Esophagus squamous epithelium (tissue), 4 donors: Measurements from ENCODE around the gene NECTIN2.

Source experiments
- POLR2A ChIP-seq, 4 donors: fragments of 450-650 bp; IDR thresholded peaks; one replicate each; pipeline ENCODE4 v1.6.1; 2017; ENCODE audit warnings: antibody characterized with exemption in 4 of 4, mild to moderate bottlenecking in 4 of 4, moderate library complexity in 3 of 4
- TF ChIP-seq, protein P1 (sequence below), 6 experiments: fragments of 450-650 bp in 4 of 6; fragments of 200-600 bp in 2 of 6; sonication (generic) in 2 of 6; IDR thresholded peaks; one replicate each; pipeline ENCODE4 v1.5.1; 2016 to 2019; ENCODE audit warnings: antibody characterized with exemption in 6 of 6, mild to moderate bottlenecking in 4 of 6, moderate library complexity in 4 of 6

DNA sequence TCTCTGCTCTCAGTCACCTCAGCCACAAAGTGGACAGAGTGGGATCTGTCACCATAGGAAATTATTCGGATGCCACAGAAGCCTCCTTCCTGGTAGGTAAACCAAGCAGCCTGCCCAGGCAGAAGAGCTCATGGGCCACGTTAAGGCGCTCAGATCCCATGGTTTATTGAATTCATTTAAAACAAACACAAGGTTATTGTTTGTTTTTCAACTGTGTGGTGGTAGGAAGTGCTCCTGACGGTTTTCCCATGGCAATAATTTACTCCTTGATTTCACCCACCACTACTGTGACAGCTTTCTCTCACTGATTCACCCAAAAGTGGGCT lies 22.8 kb upstream of the NECTIN2 start:
- TF ChIP-seq, protein P1, sequence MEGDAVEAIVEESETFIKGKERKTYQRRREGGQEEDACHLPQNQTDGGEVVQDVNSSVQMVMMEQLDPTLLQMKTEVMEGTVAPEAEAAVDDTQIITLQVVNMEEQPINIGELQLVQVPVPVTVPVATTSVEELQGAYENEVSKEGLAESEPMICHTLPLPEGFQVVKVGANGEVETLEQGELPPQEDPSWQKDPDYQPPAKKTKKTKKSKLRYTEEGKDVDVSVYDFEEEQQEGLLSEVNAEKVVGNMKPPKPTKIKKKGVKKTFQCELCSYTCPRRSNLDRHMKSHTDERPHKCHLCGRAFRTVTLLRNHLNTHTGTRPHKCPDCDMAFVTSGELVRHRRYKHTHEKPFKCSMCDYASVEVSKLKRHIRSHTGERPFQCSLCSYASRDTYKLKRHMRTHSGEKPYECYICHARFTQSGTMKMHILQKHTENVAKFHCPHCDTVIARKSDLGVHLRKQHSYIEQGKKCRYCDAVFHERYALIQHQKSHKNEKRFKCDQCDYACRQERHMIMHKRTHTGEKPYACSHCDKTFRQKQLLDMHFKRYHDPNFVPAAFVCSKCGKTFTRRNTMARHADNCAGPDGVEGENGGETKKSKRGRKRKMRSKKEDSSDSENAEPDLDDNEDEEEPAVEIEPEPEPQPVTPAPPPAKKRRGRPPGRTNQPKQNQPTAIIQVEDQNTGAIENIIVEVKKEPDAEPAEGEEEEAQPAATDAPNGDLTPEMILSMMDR (IDR thresholded peaks at IDR 0.05): no peak
- TF ChIP-seq POLR2A (IDR thresholded peaks at IDR 0.05): no peak
